NK-92 (cell line): Measurements from ENCODE around the gene GDI2.
"Not testable (repeated sequence)": the region's sequence is repeated elsewhere in the genome, so short reads cannot be mapped to it uniquely, and the experiment has no call there.

Source experiments
- DNase-seq: peaks from one replicate; lab custom pipeline; 2025; ENCODE audit not compliant: unreplicated experiment; lab: John Stamatoyannopoulos, UW

The GDI2 gene

GRCh38 chr10:5828725-5829124, 15.5 kb upstream of the GDI2 start:
- no peak for DNase-seq

GRCh38 chr10:5827841-5828240, 14.6 kb upstream of the GDI2 start:
- DNase-seq, result no peak

- not testable (repeated sequence) for DNase-seq
These were observed 13.3 kb upstream of the GDI2 start for GRCh38 chr10:5826511-5826910.

GRCh38 chr10:5818894-5819293, 5.7 kb upstream of the GDI2 start:
- no peak for DNase-seq

- DNase-seq, result no peak
These were observed 4.8 kb upstream of the GDI2 start for GRCh38 chr10:5818048-5818331.

- no peak for DNase-seq
These were observed 4.3 kb upstream of the GDI2 start for GRCh38 chr10:5817322-5818047.

- DNase-seq, result no peak
These were observed 2.9 kb upstream of the GDI2 start for GRCh38 chr10:5816170-5816569.

GRCh38 chr10:5814110-5815107, 1.2 kb upstream of the GDI2 start:
- DNase-seq, result no peak

- no peak for DNase-seq
These were observed 218 bp downstream of the GDI2 start for GRCh38 chr10:5813091-5813340.

- no peak for DNase-seq
These were observed 747 bp downstream of the GDI2 start for GRCh38 chr10:5812283-5813090.

- DNase-seq, result no peak
These were observed 1.8 kb downstream of the GDI2 start for GRCh38 chr10:5811387-5811821.

GRCh38 chr10:5810225-5810624, 3.0 kb downstream of the GDI2 start:
- DNase-seq, result no peak

GRCh38 chr10:5809527-5810154, 3.6 kb downstream of the GDI2 start:
- DNase-seq, result no peak

- not testable (repeated sequence) for DNase-seq
These were observed 4.3 kb downstream of the GDI2 start for GRCh38 chr10:5808783-5809392.

- no peak for DNase-seq
These were observed 6.5 kb downstream of the GDI2 start for GRCh38 chr10:5806745-5807144.

GRCh38 chr10:5805711-5806110, 7.5 kb downstream of the GDI2 start:
- DNase-seq, result no peak

GRCh38 chr10:5805260-5805659, 8.0 kb downstream of the GDI2 start:
- DNase-seq, result no peak

- no peak for DNase-seq
These were observed 8.8 kb downstream of the GDI2 start for GRCh38 chr10:5804386-5804785.

GRCh38 chr10:5800782-5801181, 12.5 kb downstream of the GDI2 start:
- DNase-seq, result no peak

- DNase-seq, result no peak
These were observed 19.0 kb downstream of the GDI2 start for GRCh38 chr10:5794236-5794635.

GRCh38 chr10:5789626-5790025, 23.6 kb downstream of the GDI2 start:
- no peak for DNase-seq
